Peyer's patch (tissue), 4 donors: ENCODE measurements around the gene PALD1.

Experiments used
- CTCF ChIP-seq, 6 experiments: fragments of 450-650 bp in 4 of 6; fragments of 200-600 bp in 2 of 6; sonication (generic) in 1 of 6; IDR thresholded peaks; one replicate each; pipeline ENCODE4 v1.5.1; 2017 to 2019; ENCODE audit warnings: antibody characterized with exemption in 6 of 6, mild to moderate bottlenecking in 3 of 6, moderate library complexity in 1 of 6
- POLR2A ChIP-seq, 2 donors: fragments of 450-650 bp; IDR thresholded peaks; one replicate each; pipeline ENCODE4 v1.5.1; 2017; ENCODE audit warnings: antibody characterized with exemption in 2 of 2, mild to moderate bottlenecking in 2 of 2, moderate library complexity in 2 of 2

- TF ChIP-seq CTCF (IDR thresholded peaks at IDR 0.05) (no peak), POLR2A (IDR thresholded peaks at IDR 0.05) (no peak)
Observed at GRCh38 chr10:70481105-70481504, 2.5 kb downstream of the PALD1 start.
